ENCODE results near the gene HTT.

- no peak for TF ChIP-seq CTCF (IDR thresholded peaks at IDR 0.05)
- no peak for TF ChIP-seq NR3C1 (CRISPR knock-in tag; conservative IDR thresholded peaks at IDR 0.05; ENCODE audit: low read depth)
- TF ChIP-seq FOXP4 (CRISPR knock-in tag; IDR thresholded peaks at IDR 0.05): no peak
- TF ChIP-seq FOXP1 (CRISPR knock-in tag; IDR thresholded peaks at IDR 0.05; ENCODE audit: borderline replicate concordance): no peak
- no peak for TF ChIP-seq ATF6 (CRISPR knock-in tag; IDR thresholded peaks at IDR 0.05)
- no peak for TF ChIP-seq SMAD4 (CRISPR knock-in tag; IDR thresholded peaks at IDR 0.05)
- no peak for TF ChIP-seq NFYB (CRISPR knock-in tag; conservative IDR thresholded peaks at IDR 0.05; ENCODE audit: low read depth)
Observed at GRCh38 chr4:3243136-3243780, 168.8 kb downstream of the HTT start.

All from WTC11 (cell line).